ENCODE results near the gene INPP1. TPM values are rescaled to one million over a fixed set of nuclear protein-coding genes. Genes with fewer than 3 reads are reported as not detected.
A peak's percentile ranks its signal among the peaks of the same experiment; 100 is the strongest.
"Not testable (repeated sequence)": the region's sequence is repeated elsewhere in the genome, so short reads cannot be mapped to it uniquely, and the experiment has no call there.

The INPP1 gene, protein sequence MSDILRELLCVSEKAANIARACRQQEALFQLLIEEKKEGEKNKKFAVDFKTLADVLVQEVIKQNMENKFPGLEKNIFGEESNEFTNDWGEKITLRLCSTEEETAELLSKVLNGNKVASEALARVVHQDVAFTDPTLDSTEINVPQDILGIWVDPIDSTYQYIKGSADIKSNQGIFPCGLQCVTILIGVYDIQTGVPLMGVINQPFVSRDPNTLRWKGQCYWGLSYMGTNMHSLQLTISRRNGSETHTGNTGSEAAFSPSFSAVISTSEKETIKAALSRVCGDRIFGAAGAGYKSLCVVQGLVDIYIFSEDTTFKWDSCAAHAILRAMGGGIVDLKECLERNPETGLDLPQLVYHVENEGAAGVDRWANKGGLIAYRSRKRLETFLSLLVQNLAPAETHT
- 27.2 TPM for total RNA-seq
- polyA plus RNA-seq (ENCODE audit: insufficient read depth, low read depth, low replicate concordance): 15.1 TPM
- long read RNA-seq, donor 1, partial matches to known transcripts: 0 of 3 reads
- long read RNA-seq, donor 1, other reads (novel, unspliced or antisense): 0 of 3 reads
- long read RNA-seq, donor 2, partial matches to known transcripts: 0 of 4 reads
- long read RNA-seq, donor 2, other reads (novel, unspliced or antisense): 0 of 4 reads
- long read RNA-seq, donor 3, partial matches to known transcripts: 0 of 1 reads
- long read RNA-seq, donor 3, other reads (novel, unspliced or antisense): 0 of 1 reads
- long read RNA-seq, donor 4, partial matches to known transcripts: 0 of 1 reads
- long read RNA-seq, donor 4, other reads (novel, unspliced or antisense): 0 of 1 reads
- long read RNA-seq, donor 5, partial matches to known transcripts: 0 of 1 reads
- long read RNA-seq, donor 5, other reads (novel, unspliced or antisense): 0 of 1 reads
- long read RNA-seq, donor 6, partial matches to known transcripts: 7 of 8 reads
- long read RNA-seq, donor 6, other reads (novel, unspliced or antisense): 0 of 8 reads
- long read RNA-seq, donor 7, transcript INPP1-201 (6 exons, 1,919 nt): major isoform, 21 of 33 reads
- long read RNA-seq, donor 7, partial matches to known transcripts: 2 of 33 reads
- long read RNA-seq, donor 7, other reads (novel, unspliced or antisense): 7 of 33 reads
- long read RNA-seq, donor 8, partial matches to known transcripts: 0 of 3 reads
- long read RNA-seq, donor 8, other reads (novel, unspliced or antisense): 0 of 3 reads
- long read RNA-seq, donor 9, partial matches to known transcripts: 6 of 9 reads
- long read RNA-seq, donor 9, other reads (novel, unspliced or antisense): 0 of 9 reads
- long read RNA-seq, donor 10, partial matches to known transcripts: 0 of 2 reads
- long read RNA-seq, donor 10, other reads (novel, unspliced or antisense): 0 of 2 reads

DNA sequence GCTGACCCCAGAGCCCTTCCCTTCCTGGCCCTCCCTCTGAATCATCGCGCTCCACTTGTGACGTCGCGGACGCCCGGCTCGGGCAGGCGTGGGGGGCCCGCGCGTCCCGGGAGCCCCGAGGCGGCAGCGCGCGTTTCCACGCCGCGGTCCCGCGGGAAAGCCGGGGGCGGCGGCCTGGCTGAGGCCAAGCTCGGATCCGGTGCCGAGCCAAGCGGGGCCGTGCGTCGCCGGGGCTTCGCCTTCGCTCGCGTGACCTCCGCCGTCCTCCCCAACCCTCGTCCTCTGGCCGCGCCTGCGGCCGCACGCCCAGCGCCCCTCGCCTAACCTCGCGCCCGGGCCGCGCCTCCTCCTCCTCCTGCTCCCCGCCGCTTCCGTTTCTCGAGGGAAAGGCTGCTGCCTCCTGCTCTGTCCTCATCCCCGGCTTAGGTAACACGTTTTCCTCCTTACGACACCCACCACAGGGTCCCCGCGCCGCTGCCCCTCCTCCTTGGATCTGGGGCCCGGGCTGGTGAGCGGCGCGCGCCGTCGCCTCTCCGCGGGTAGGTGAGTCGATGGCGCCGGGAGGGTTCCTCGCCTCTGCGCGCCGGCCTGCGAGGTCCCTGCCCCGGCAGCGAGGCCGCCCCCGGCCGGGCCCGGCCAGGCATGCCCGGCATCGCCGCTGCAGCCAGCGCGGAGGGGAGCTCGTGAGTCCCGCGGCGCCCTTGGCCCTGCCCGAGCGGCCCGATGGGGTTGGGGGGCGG is at the start of gene INPP1:
Gene INPP1 (plus strand): TSS at position 54 of the 740 bp plus-strand sequence. CDS start 16,514 bp downstream, outside the sequence.
- Histone ChIP-seq H3K9me3 (ENCODE audit: control insufficient read depth in 2 of 3, insufficient read depth in 1 of 3, low read length in 3 of 3) (no peaks in the 10 kb centered on the region), H3K27me3 (ENCODE audit: control insufficient read depth, insufficient read depth, low read length) (no peaks in the 10 kb centered on the region), H3K4me1 (ENCODE audit: control insufficient read depth in 2 of 3, insufficient read depth in 2 of 3, low read depth in 1 of 3, low read length in 3 of 3) (peaks cover 0 to 6% (median 0%) of the 10 kb centered on the region in 3 donors), H3K9ac (ENCODE audit: low read length in 3 of 3) (peak within 1 kb of the TSS; percentile 40 to 79 (median 78)), H3K4me3 (ENCODE audit: low read length in 3 of 3) (peak within 1 kb of the TSS; percentile 56 to 73 (median 73)), H3K27ac (ENCODE audit: low read depth in 2 of 2, low read length in 2 of 2) (peak within 1 kb of the TSS; percentile 84 to 94), H3K36me3 (ENCODE audit: control insufficient read depth in 2 of 3, insufficient read depth in 3 of 3, low read length in 3 of 3) (no peaks in the 10 kb centered on the region)
- FAIRE-seq (no peak), DNase-seq (peak; percentile 64 to 91 (median 78))
- intact Hi-C loops (cut with DNase I): no loop called here
- TF ChIP-seq, protein P1, sequence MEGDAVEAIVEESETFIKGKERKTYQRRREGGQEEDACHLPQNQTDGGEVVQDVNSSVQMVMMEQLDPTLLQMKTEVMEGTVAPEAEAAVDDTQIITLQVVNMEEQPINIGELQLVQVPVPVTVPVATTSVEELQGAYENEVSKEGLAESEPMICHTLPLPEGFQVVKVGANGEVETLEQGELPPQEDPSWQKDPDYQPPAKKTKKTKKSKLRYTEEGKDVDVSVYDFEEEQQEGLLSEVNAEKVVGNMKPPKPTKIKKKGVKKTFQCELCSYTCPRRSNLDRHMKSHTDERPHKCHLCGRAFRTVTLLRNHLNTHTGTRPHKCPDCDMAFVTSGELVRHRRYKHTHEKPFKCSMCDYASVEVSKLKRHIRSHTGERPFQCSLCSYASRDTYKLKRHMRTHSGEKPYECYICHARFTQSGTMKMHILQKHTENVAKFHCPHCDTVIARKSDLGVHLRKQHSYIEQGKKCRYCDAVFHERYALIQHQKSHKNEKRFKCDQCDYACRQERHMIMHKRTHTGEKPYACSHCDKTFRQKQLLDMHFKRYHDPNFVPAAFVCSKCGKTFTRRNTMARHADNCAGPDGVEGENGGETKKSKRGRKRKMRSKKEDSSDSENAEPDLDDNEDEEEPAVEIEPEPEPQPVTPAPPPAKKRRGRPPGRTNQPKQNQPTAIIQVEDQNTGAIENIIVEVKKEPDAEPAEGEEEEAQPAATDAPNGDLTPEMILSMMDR (IDR thresholded peaks at IDR 0.05; ENCODE audit: borderline replicate concordance, extremely low read depth, insufficient read depth): no peak

DNA sequence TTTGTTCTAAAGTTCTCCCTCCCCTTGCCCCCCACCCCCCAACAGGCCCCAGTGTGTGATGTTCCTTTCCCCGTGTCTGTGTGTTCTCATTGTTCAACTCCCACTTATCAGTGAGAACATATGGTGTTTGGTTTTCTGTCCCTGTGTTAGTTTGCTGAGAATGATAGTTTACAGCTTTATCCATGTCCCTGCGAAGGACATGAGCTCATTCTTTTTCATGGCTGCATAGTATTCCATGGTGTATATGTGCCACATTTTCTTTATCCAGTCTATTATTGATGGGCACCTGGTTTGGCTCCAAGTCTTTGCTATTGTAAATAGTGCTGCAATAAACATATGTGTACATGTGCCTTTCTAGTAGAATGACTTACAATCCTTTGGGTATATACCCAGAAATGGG is 45.5 kb upstream of the INPP1 start:
- intact Hi-C loops (cut with DNase I); H3K4me3 ChIP-seq (ENCODE audit: low read length in 3 of 3); DNase-seq: not testable (repeated sequence)

GRCh38 chr2:190301032-190301431 is 42.4 kb upstream of the INPP1 start:
- no peak overlapping the region for H3K4me3 ChIP-seq (ENCODE audit: low read length in 3 of 3)
- DNase-seq (no peak), FAIRE-seq (no peak)
- H3K9ac ChIP-seq (ENCODE audit: low read length in 3 of 3): no peak overlapping the region
- no peaks in the 10 kb centered on the region for H3K27me3 ChIP-seq (ENCODE audit: control insufficient read depth, insufficient read depth, low read length)
- H3K4me1 ChIP-seq (ENCODE audit: control insufficient read depth in 2 of 3, insufficient read depth in 2 of 3, low read depth in 1 of 3, low read length in 3 of 3): peaks cover 0 to 7% (median 2%) of the 10 kb centered on the region in 3 donors
- no peaks in the 10 kb centered on the region for H3K9me3 ChIP-seq (ENCODE audit: control insufficient read depth in 2 of 3, insufficient read depth in 1 of 3, low read length in 3 of 3)
- H3K27ac ChIP-seq (ENCODE audit: low read depth in 2 of 2, low read length in 2 of 2): peak overlapping the region in 1 of 2 donors; percentile 42
- TF ChIP-seq, protein P1 (IDR thresholded peaks at IDR 0.05; ENCODE audit: borderline replicate concordance, extremely low read depth, insufficient read depth): no peak
- intact Hi-C loops (cut with DNase I): no loop called here
- peaks cover 4 to 9% (median 4%) of the 10 kb centered on the region in 3 donors for H3K36me3 ChIP-seq (ENCODE audit: control insufficient read depth in 2 of 3, insufficient read depth in 3 of 3, low read length in 3 of 3)

More for the DNA sequence above, 45.5 kb upstream of the INPP1 start:
- not testable (repeated sequence) for H3K9ac ChIP-seq (ENCODE audit: low read length in 3 of 3); H3K9me3 ChIP-seq (ENCODE audit: control insufficient read depth in 2 of 3, insufficient read depth in 1 of 3, low read length in 3 of 3); FAIRE-seq; H3K4me1 ChIP-seq (ENCODE audit: control insufficient read depth in 2 of 3, insufficient read depth in 2 of 3, low read depth in 1 of 3, low read length in 3 of 3); H3K36me3 ChIP-seq (ENCODE audit: control insufficient read depth in 2 of 3, insufficient read depth in 3 of 3, low read length in 3 of 3); H3K27me3 ChIP-seq (ENCODE audit: control insufficient read depth, insufficient read depth, low read length); H3K27ac ChIP-seq (ENCODE audit: low read depth in 2 of 2, low read length in 2 of 2)
